CD1c-positive myeloid dendritic cell (primary cell): Measurements from ENCODE around the gene LRRC10B.
A peak's percentile ranks its signal among the peaks of the same experiment; 100 is the strongest.

Experiments used
- DNase-seq: peaks from one replicate; pipeline ENCODE4 v3.0.0-alpha.2; 2016; ENCODE audit errors: extremely low spot score

Gene LRRC10B

DNA sequence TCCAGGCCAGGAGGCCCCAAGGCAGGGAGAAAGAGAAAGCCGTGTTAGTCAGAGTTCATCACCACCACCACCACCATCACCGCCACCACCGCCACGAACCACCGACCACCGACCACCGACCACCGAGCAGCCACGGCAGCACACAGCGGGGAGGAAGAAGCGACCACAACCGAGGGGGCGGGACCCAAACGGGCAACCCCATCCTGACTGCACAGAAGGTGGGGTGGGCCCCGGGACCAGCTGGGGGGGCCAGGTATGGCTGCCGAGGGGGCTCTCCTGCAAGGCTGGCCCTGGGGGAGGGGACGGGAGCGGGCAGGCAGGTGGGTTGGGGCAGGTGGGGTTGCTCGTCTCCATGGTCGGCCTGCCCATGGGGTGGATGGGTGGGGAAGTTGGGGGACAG lies 38.1 kb downstream of the LRRC10B start:
- no peak for DNase-seq

DNA sequence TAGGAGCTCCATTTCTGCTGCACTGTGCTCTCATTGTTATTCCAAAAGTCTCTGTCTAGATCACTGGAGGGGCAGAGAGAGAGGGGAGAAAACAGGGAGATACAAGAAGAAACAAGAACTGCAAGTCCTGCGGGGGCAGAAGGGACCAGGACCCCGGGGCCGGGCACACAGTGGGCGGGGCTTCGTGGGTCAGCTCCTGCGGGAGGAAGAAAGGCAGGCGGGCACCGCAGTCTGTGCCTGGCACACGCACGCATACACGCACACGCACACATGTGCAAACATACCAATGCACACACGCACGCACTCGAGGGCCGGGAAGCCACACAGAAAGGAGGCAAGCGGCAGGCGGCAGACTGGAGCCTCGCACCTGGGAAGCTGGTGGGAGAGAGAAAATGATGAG lies 38.7 kb downstream of the LRRC10B start:
- no peak for DNase-seq

DNA sequence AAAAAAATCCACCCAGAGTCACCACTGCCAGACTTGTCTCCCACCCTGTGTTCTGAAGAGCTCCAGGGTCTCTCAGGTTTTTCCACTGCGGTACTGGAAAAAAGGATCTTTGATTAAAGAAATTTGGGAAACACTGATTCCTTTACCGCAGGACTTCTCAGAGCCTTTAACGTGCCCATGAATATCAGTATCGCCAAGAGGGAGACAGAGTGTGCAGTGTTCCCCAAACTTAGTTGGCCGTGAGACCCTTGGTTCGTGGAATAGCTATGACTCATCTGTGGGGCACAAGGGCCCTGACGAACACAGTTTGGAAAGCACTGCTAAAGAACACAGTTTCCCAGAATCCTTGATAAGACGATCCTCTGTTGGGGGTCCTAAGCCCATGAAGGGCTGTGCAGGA lies 40.6 kb downstream of the LRRC10B start:
- no peak for DNase-seq

DNA sequence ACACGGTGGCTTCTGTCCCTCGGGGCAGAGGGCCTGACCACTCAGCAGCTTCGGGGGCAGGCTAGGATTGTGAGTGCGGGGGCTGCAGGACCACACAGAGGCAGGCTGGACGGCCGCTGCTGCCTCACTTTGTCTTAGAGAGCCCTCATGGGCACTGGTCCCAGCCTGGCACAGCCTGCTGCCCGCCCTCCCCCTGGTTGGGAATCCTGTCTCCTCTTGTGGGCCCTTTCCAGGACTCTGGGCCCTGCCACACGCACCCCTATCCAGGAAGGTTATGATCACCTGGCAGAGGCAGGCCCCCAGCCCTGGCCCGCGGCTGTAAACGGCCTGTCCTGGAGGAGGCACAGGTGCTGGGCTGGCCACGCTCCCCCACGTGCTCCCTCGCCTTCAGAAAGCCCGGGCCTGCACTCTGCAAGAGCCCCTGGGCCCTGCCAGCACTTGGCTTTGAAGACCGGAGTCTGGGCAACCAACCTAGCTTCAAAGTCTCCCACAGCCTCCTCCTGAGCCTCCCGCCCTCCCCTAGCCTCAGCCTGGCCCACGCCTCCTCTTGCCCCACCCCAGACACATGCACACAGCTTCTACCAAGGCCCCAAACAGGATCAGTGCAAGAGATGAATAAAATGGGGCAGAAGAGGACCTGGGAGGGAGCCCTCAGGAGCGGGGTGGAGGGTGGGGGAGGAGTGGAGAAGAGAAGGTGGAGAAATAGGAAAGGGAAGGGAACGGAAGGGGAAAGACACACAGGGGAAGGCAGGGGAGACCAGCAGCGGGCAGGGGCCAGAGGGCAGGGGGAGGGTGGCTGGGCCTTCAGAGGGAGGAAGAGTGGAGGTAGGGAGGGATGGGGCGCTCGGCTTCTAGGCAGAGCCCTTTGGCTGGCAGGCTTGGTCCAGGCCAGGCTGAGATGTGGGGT lies 41.4 kb downstream of the LRRC10B start:
- no peak for DNase-seq

DNA sequence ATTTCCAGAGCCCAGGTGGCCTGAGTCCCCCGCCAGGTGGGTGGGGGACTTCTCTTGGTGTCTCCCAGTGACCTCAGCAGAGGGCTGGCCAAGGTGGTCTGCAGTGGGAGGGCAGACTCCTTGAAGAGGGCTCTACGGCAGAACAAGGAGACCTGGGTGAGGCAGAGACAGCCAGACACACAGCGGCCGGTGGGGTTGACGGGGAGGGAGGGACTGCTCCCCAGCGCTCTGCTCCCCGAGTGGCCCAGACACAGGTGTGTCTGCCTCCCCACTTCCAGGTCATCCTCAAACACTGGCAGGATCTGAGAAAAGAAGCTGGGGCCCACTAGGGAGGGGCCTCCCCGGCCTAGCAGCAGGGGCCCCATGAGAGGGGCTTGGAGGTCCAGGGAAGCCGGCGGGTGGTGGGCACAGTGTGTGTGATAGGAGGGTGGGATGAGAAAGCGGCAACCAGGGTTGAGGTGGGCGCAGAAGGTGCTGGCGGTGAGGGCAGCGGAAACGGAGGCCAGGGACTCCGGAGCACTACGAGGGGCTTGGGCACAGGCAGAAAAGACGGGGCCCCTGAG lies 42.2 kb downstream of the LRRC10B start:
- no peak for DNase-seq

DNA sequence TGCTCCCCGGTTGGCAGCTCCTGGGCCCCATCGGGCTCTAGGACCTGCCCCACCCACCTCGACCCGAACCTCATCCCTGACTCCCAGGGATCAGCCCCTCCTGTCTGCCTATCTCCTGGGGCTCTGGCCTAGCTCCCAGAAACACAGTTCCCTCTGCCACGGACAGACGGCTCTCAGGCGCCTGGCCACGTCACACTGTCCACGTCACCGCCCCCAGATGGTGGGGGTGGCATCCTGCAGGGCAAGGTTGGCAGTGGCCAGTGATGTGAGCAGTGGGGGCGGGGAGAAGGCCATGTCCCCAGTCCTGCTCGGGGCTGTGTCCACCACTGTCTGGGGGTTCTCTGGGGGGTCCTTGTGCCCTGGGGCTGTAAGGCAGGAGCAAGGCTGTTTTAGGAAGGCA lies 43.1 kb downstream of the LRRC10B start:
- DNase-seq = peak; percentile 13

DNA sequence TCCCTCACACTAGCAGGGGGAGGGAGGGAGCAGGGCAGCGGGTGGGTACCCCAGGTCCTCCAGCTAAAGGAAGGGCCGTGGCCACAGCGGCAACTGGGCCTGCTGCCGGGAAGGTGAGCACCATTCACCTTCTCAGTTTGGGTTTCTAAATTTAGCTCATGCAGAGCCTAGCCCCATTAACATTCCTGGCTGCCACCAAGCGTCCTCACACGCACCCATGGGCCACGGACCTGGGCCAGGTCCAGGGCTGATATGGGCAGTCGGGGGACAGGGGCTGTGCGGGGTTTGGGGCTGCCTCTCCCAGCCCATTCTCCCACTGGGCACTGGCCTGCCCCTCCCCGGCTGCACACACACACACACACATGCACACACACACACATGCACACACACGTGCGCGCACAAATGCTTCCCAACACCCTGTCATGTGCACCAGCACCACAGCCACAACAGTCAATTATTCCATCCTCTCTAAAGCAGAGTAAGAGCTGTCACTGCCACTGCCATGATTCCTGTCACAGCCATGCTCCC lies 43.6 kb downstream of the LRRC10B start:
- DNase-seq = no peak

DNA sequence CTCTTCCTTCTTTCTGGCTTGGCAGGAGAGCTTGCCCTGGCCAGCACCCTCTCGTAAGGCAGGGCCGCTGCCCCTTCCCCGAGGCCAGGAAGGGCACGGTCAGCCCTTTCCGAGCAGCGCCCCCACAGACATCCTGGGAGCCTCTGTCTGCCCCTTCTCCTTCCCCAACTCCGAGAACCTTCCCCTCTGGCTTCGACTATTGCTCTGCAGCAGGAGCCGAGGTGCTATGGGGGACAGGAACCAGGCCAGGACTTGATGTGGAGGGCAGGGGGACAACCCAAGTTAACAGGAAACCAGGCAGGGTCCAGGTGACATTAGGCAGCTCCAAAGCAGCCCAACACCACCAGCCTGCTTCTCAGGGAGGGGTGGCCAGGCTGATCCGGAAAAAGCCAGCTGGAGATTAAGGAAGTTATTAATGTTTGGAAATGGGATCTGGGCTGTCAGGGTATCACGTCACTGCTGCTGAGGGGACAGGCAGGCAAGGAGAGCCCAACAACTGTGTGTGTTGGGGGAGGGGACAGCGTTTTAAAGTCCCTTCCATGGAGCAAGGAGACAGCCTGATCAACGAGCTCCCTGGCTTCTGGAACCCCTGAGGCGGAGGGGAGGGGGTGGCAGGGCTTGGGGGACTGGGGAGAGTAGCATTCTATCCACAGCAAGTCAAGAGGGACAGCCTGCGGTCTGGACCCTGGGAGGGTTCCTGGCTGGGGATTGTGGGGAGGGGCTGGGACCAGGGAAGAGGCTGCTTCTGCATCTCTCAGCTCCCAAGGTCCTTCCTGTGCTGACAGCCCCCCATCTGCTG lies 45.0 kb downstream of the LRRC10B start:
- DNase-seq = peak; percentile 33

DNA sequence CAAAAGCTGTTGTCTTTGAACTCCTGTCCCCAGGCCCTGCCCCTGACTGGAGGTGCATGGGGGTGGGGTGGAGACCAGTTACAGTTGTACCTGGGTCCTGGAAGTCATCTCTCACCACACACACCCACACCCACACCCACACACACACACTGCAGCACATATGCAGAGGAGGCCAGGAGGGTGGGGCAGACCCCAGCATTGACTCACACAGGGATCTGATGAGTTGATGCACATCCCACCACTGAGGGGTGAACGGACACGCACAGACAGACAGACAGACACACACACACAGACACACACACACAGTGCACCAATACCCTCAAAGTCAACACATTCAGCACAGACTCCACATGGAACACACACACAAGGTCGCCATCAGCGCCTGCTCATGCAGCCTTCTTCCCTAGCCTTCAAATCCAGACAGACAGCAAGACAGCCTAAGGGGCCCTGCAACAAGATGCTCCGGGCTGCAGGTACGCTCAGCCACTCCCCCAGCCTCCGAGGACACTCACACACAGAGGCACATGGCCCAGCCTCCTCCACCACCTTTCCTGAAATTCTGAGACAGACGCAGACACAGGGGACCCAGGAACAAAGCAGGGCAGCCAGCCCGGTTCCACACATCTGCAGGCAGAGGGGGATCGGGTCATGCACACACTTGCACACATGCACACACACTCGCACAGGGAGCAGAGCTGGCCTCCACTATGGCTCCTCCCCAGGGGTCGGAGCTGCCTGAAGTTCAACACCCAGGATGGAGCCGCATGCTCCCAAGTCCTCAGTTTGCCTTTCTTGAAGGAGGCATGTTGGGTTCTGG lies 45.8 kb downstream of the LRRC10B start:
- DNase-seq = no peak

DNA sequence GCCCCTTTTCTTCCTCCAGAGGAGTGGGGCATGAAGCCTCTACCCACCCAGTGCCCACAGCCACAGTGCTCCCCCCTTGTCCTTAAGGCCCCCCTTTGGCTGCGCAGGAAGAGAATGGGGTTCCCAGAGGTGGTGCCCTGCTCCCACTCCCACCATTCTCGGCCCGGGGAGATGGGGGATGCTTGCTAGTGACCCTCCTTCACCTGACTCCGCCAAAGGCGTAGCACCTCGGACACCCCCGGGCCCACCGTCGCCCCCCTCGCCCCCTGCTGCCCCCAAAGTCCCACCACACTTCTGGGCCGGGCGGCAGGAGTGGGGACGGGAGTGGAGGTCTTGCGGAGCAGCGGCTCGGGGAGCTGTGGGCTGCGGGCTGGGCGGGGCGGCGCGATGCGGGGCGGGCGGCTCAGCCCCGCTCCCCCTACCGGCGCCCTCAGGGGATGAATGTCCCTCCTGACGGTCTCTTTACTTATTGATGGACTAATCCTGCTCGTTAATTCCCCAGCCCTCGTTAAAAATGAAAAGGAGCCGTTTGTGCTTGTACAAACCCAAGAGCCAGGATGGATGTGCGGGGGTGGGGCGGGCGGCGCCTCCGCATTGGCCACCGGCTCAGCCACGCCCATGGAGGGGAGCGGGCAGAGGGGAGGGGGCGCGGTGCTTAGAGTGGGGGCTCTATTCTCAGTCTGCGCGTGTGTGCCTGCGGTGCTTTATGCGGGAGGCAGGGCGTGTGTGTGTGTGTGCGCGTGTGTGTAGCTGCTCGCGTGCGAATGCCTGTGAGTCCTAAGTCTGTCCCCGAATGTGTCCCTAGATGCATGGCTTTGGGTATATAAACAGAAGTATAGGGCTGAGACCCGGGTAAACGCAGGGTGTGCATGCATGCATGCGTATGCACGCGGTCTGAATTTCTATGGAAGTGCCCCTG lies 46.8 kb downstream of the LRRC10B start:
- no peak for DNase-seq

DNA sequence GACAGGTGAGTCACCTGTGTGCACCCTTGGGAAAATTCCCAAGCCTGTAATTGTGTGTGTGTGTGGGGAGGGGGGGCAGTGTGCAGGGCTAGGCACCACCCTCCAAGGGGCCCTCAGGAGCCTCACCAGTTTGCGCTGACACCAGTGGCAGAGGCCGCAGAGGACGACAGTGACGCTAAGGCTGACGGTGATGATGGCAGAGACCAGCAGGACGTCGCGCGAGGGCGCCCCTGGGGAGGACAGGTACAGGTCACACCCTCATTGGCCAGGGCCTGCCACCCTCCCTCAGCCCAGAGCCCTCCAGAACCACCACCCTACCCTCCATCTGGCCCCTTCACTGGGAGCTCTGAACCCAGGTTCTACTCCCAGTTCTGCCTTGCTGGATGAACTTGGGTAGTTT lies 47.4 kb downstream of the LRRC10B start:
- no peak for DNase-seq

DNA sequence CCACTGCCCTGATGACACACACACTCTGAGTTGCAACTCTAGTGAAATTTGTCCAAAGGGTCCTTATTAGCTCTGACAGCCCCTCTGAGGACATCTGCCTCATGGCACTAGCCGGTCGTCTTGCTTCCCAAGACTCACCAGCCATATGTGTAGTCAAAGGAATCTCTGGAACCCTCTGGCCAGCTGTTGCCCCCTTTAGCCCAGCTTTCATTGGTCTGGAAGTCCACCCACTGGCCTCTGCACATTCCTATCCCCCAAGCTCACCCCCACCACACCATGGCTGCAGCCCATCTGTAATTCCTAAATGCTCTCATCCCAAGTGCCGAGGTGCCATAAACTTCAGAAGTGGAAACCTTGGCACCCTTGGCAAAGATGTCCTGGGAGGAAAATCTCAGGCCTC lies 48.1 kb downstream of the LRRC10B start:
- no peak for DNase-seq
